Measurements from ENCODE around the gene ITPKA.

Gene ITPKA

GRCh38 chr15:41511331-41511898, 17.7 kb downstream of the ITPKA start:
- no peak for DNase-seq (ENCODE audit: low read depth in 3 of 3)

DNA sequence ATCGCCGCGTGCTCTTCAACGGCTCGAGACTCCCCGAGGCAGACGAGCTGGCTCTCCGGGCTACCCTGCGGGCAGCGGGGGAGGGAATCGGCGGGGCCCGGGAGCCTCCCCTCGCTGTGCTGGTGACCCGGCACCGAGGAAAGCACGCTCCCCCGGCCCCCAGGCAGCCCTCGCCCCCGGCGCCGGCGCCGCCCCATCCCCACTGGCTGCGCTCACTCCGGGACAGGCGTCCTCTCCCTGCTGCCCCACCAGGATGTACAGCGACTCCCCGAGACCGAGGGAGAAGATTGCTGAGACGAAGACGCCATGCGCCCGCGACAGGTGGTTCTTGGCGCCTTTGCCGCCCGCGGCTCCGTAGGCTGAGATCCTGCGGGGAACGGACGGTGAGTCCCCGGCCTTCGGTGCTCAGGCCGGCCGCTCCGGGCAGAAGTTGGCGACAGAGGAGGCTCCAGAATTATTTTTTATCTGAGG, 18.3 kb downstream of the ITPKA start:
- DNase-seq (ENCODE audit: low read depth in 3 of 3) = no peak

DNA sequence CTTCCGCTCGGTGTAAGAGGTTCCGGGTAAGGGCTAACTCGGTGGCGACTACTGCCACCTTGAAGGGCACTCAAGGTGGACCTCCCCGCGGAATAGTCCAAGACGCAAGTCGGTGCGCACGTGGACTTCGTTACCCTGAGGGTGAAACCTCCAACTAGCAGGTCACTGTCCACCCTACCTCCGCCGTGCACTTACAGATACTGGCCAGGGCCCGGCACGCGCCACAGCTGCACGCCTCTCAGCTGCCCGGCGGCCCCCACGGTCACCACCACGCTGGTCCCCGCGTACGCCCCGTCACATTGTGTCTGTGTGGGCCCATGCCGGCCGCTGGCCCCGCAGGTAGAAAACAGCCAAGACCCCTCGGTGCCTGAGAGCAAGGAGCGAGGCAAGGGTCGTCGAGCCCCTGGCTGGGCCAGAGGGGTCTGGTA, 18.9 kb downstream of the ITPKA start:
- no peak for DNase-seq (ENCODE audit: low read depth in 3 of 3)

DNA sequence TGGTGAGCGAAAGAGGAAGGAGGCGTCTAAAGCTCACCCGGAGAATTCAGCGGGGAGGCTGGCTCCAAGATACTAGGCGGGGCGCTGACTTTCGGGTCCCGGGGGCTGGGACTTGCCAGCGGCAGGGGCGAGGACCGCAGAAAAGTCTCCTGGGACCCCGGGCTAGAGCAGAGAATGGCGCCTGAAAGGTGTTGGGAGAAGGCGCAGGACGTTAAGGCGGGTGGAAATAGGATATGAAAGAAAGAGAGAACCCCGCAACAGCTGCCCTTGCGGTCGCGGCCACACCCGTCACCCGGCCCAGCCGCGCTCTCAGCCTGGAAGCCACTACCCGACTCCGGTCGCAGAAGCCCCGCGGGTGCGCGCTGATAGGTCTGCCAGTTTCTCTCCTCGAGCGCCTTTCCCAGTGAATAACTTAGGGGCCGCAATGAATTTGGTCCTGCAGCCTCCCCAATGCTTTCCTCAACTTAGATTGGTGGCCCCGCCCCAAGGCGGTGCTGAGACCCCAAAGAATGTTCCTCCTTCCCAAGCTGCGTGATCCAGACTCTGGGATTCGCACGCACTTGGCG, 19.3 kb downstream of the ITPKA start:
- no peak for DNase-seq (ENCODE audit: low read depth in 3 of 3)

DNA sequence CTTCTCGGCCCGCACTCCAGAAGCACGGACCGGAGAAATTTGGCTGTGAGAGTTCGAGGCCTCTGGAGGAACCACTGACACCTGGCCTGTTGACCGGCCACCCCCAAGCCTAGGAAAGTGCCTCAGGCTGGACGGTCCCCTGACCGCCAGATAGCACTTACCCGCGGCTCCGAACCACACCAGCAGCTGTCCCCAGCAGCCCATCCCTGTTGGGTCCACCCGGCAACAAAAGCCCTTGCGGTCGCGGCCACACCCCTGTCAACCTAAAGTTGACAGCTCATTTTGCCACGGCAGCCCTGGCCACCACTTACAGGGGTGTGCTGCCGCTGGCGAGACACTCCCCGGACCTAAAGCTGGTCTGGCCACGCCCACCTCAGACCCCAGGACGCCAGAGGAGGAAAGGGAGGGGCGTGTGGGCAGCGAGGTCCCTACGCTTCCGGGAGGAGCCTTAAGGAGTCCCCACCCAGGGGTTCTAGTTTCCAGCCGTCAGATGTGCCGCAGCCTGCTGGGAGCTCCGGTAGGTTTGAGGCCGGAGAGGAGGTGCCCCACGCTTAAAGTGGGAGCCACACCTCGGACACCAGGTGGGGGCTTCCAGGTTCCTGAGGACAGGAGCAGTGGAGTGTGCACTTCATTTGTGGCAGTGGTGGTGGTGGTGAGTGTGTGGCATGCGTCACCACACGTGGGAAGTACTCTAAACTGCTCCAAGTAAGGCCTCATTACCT, 20.0 kb downstream of the ITPKA start, which contains the start of gene LTK:
LTK (minus strand) TSS at position 322 of the 722 bp plus-strand sequence; CDS start at position 204, 118 bp downstream.
- DNase-seq (ENCODE audit: low read depth in 3 of 3) = no peak

- no peak for DNase-seq (ENCODE audit: low read depth in 3 of 3)
These were observed 24.3 kb downstream of the ITPKA start for GRCh38 chr15:41517895-41518449.

DNA sequence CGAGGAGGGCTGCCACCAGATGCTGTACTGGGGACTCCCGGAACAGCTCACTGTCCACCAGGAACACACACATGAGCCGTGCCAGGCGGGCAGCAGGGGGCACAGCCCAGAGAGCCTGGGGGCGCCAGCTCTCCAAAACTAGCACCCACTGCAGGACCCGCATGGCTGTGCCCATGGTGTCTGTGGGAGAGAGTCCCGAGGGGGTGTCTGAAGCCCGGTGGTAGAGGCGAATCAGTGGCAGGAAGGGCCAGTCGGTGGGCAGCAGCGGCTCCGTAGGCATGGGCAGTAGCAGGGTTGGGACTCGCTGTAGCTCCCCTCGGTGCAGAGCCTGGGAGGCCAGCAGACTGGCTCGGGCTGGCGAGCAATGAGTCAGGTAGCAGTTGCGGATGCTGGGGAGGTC, 27.0 kb downstream of the ITPKA start:
- no peak for DNase-seq (ENCODE audit: low read depth in 3 of 3)

DNA sequence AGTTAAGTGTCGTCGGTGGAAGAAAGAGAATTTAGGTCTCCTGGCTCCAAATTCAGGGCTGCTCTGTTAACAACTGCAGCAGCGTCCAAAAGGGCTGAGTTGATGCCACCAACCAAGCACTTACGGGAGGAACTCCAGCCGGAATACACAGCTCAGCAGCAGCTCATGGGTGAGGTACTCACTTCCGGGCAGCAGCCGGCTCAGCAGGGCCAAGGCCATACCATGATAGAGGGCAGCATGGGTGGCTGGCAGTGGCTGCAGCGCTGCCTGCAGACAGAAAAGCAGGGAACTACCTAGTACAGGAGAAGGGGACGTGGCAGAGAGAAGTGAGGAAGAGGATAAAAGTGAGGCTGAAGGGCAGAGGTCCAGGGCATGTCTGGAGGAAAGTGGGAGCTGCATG, 27.9 kb downstream of the ITPKA start:
- no peak for DNase-seq (ENCODE audit: low read depth in 3 of 3)

- DNase-seq (ENCODE audit: low read depth in 3 of 3) = no peak
These were observed 29.4 kb downstream of the ITPKA start for GRCh38 chr15:41523097-41523496.

- no peak for DNase-seq (ENCODE audit: low read depth in 3 of 3)
These were observed 36.8 kb downstream of the ITPKA start for GRCh38 chr15:41530363-41530956.

- no peak for DNase-seq (ENCODE audit: low read depth in 3 of 3)
These were observed 41.9 kb downstream of the ITPKA start for GRCh38 chr15:41535544-41535943.

DNA sequence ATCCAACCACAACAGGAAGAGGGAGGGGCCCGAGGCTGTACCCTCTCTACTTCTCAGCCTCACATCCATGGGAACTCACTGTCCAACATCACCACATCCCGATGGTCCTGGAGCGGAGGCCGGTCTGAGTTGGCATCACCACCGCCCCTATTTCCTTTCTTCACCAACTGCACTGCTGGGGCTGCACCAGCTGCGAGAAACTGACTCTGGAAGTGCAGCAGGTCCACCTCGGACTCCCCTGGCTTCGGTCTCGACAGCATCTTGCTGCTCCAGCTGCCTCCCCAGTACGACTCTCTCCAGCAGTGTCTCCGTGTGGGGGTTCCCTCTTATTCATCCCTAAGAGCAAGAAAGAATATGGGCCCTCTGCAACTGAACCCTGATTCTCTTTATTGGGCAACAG, 43.2 kb downstream of the ITPKA start:
- no peak for DNase-seq (ENCODE audit: low read depth in 3 of 3)

DNA sequence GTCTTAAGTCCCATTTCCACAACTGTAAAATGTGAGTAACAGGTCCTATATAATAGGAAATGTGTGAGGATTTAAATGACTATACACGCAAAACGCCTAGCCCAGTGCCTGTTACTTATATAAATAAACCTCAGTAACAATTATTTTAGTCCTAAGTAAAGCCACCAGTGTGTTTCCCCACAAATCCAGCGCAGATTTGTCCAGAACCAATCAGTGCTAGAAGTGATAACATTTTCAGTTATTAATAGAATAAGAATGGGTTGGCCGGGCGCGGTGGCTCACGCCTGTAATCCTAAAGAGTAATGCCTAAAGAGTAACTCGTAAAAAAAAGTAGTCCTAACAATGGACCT, 49.8 kb downstream of the ITPKA start:
- DNase-seq (ENCODE audit: low read depth in 3 of 3) = no peak

DNA sequence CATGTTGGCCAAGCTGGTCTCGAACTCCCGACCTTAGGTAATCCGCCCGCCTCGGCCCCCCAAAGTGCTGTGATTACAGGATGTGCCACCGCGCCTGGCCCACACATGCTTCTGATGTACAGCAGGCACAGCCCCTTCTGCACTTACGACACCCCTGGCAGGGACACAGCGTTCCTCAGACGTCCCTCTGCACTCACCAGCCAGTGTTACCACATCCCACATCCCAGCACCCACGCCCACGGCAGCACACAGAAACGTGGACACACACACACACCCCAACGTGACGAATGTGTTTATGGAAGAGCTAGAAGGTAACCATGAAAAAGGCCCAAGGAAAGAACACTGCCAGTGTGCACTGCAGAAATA, 51.0 kb downstream of the ITPKA start:
- no peak for DNase-seq (ENCODE audit: low read depth in 3 of 3)

- no peak for DNase-seq (ENCODE audit: low read depth in 3 of 3)
These were observed 51.5 kb downstream of the ITPKA start for GRCh38 chr15:41545218-41545617.

DNA sequence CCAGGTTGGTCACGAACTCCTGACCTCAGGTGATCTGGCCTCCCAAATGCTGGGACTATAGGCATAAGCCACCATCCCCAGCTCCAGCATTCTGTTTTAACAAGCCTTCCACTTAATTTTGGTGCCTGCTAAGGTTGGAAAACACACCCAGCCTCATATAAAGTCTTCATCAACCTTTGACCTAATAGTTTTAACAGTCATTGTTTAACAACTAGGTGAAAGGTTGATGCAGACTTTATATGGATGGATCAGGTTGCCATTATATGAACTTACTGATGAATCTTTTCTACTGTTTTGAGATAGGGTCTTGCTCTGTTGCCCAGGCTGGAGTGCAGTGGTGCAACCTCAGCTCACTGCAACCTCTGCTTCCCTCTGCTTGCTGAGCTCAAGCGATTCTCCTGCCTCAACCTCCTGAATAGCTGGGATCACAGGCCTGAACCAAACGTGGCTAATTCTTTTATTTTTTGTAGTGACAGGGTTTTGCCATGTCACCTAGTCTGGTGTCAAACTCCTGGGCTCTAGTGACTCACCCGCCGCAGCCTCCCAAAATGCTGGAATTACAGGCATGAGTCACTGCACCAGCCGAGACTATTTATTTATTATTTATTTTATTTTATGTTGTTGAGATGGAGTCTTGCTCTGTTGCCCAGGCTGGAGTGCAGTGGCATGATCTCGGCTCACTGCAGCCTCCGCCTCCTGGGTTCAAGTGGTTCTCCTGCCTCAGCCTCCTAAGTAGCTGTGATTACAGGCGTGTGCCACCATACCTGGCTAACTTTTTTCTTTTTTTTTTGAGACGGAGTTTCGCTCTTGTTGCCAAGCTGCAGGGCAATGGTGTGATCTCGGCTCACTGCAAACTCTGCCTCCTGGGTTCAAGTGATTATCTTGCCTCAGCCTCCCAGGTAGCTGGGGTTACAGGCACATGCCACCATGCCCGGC, 53.4 kb downstream of the ITPKA start:
- no peak for DNase-seq (ENCODE audit: low read depth in 3 of 3)

DNA sequence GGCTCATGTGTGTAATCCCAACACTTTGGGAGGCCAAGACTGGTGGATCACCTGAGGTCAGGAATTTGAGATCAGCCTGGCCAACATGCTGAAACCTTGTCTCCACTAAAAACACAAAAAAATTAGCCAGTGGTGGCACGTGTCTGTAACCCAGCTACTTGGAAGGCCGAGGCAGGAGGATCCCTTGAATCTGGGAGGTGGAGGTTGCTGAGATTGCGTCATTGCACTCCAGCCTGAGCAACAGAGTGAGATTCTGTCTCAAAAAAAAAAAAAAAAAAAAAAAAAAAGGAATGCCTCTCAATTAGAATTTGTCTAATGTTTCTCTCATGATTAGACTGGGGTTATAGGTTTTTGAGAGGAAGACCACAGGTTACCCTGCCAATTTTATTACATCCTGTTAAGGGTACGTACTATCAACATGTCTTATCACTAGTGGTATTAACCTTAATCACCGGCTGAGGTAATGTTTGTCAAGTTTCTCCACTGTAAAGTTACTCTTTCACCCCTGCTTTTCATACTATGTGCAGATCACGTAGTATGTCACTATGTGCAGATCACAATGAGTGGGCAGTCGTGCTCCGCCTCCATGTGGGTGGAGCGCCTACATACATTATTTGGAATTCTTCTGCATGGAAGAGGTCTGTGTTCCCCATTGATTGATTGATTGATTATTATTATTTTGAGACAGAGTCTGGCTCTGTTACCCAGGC, 56.5 kb downstream of the ITPKA start:
- no peak for DNase-seq (ENCODE audit: low read depth in 3 of 3)

All from stimulated activated CD4-positive, alpha-beta T cell treated with anti-CD3 and anti-CD28 coated beads, TNF-alpha, amount 100 ng/mL, for 24 hours (primary cell).